Activated CD8-positive, alpha-beta T cell treated with anti-CD3 and anti-CD28 coated beads for 36 hours (primary cell): ENCODE measurements around the gene TRIM63. TPM values are rescaled to one million over a fixed set of nuclear protein-coding genes. Genes with fewer than 3 reads are reported as not detected.

ENCODE experiments used
- ATAC-seq: fragments of 200-7000 bp; cut with Tn5 transposase; one replicate; pipeline ENCODE4 v1.10.0; 2021; ENCODE audit warnings: mild to moderate bottlenecking, moderate library complexity
- CTCF ChIA-PET: fragments of 350-600 bp; sonication (Branson Sonifier 250); formaldehyde crosslinking; loops from one replicate; lab custom pipeline; 2021; ENCODE audit warnings: antibody characterized with exemption; lab: Charles Lee
- POLR2A ChIA-PET: fragments of 350-600 bp; sonication (Branson Sonifier 250); formaldehyde crosslinking; loops from one replicate; lab custom pipeline; 2021; ENCODE audit warnings: antibody characterized with exemption; lab: Charles Lee
- DNase-seq: peaks from one replicate; pipeline ENCODE4 v3.0.0-alpha.2; 2020
- H3K27ac Mint-ChIP-seq: one replicate; pipeline ENCODE4 v1.8.0; 2021; ENCODE audit warnings: mild to moderate bottlenecking, mixed read lengths
- H3K27me3 Mint-ChIP-seq: one replicate; pipeline ENCODE4 v1.8.0; 2021; ENCODE audit warnings: mixed read lengths
- H3K36me3 Mint-ChIP-seq: one replicate; pipeline ENCODE4 v1.8.0; 2021; ENCODE audit warnings: low read depth, mixed read lengths
- H3K4me1 Mint-ChIP-seq: one replicate; pipeline ENCODE4 v1.8.0; 2021; ENCODE audit warnings: low read depth, mixed read lengths
- H3K4me3 Mint-ChIP-seq: one replicate; pipeline ENCODE4 v1.8.0; 2021; ENCODE audit warnings: mild to moderate bottlenecking, moderate library complexity, mixed read lengths
- H3K9me3 Mint-ChIP-seq: one replicate; pipeline ENCODE4 v1.8.0; 2021; ENCODE audit warnings: mixed read lengths
- CTCF ChIP-seq: fragments of 200-600 bp; IDR thresholded peaks from one replicate; pipeline ENCODE4 v1.8.0; 2022; ENCODE audit warnings: antibody characterized with exemption, mild to moderate bottlenecking
- intact Hi-C: fragments of 100-400 bp; cut with micrococcal nuclease; formaldehyde crosslinking; loops from one replicate; pipeline ENCODE4 v1.10.0; 2022
- total RNA-seq, 2 experiments: library from RNA; stranded (reverse); gene quantifications; one replicate each; pipeline ENCODE4 v1.2.3, GENCODE V29; 2021

TRIM63 gene
- total RNA-seq, 2 experiments from 2014 or later: 0.18 TPM; not detected in 1

GRCh38 chr1:26044414-26044813 lies 23.0 kb downstream of the TRIM63 start:
- no peak for ATAC-seq
- no peak overlapping the region for H3K4me3 Mint-ChIP-seq
- CTCF ChIA-PET: interaction anchor here (1.4 to 5.0 kb wide), 2 partner anchors 10 to 149 kb away, joined by 3 to 31 read pairs; no protein-coding TSS in a partner anchor
- no peak for TF ChIP-seq CTCF
- POLR2A ChIA-PET: no interaction called here
- intact Hi-C loops: no loop called here
- H3K4me1 Mint-ChIP-seq: peaks cover 2% of the 10 kb centered on the region
- H3K27me3 Mint-ChIP-seq: peaks cover 47% of the 10 kb centered on the region
- no peak for DNase-seq
- H3K27ac Mint-ChIP-seq: no peak overlapping the region
- no peaks in the 10 kb centered on the region for H3K36me3 Mint-ChIP-seq
- no peaks in the 10 kb centered on the region for H3K9me3 Mint-ChIP-seq

GRCh38 chr1:26043765-26044164 lies 23.7 kb downstream of the TRIM63 start:
- H3K4me3 Mint-ChIP-seq: no peak overlapping the region
- intact Hi-C loops: no loop called here
- ATAC-seq: no peak
- peaks cover 46% of the 10 kb centered on the region for H3K27me3 Mint-ChIP-seq
- H3K9me3 Mint-ChIP-seq: no peaks in the 10 kb centered on the region
- no peak overlapping the region for H3K27ac Mint-ChIP-seq
- no peaks in the 10 kb centered on the region for H3K36me3 Mint-ChIP-seq
- no peak for TF ChIP-seq CTCF
- POLR2A ChIA-PET: no interaction called here
- peaks cover 2% of the 10 kb centered on the region for H3K4me1 Mint-ChIP-seq
- no peak for DNase-seq
- CTCF ChIA-PET: interaction anchor here (1.3 to 5.0 kb wide), 4 partner anchors 9 to 148 kb away, joined by 3 to 31 read pairs (median 7); no protein-coding TSS in a partner anchor

- H3K27ac Mint-ChIP-seq: no peak overlapping the region
- DNase-seq (no peak), ATAC-seq (no peak)
- H3K4me1 Mint-ChIP-seq: peaks cover 2% of the 10 kb centered on the region
- H3K36me3 Mint-ChIP-seq: no peaks in the 10 kb centered on the region
- TF ChIP-seq CTCF: no peak
- ChIA-PET POLR2A (interaction anchor here (1.0 to 1.3 kb wide), 2 partner anchors 18 to 24 kb away, joined by 3 read pairs; no protein-coding TSS in a partner anchor), CTCF (interaction anchor here (0.9 to 3.4 kb wide), 5 partner anchors 9 to 103 kb away, joined by 3 to 10 read pairs (median 3); no protein-coding TSS in a partner anchor)
- no peak overlapping the region for H3K4me3 Mint-ChIP-seq
- H3K9me3 Mint-ChIP-seq: no peaks in the 10 kb centered on the region
- intact Hi-C loops: no loop called here
- peaks cover 31% of the 10 kb centered on the region for H3K27me3 Mint-ChIP-seq
These were observed 25.5 kb downstream of the TRIM63 start for GRCh38 chr1:26041978-26042377.

- DNase-seq: no peak
These were observed 26.0 kb downstream of the TRIM63 start for GRCh38 chr1:26041401-26041800.

More at GRCh38 chr1:26041401-26041800, 26.0 kb downstream of the TRIM63 start:
- intact Hi-C loops: no loop called here
- ATAC-seq: no peak
- no peak for TF ChIP-seq CTCF
- ChIA-PET CTCF (interaction anchor here (0.7 to 3.4 kb wide), 4 partner anchors 9 to 103 kb away, joined by 3 to 10 read pairs (median 4); no protein-coding TSS in a partner anchor), POLR2A (interaction anchor here (1.0 to 1.3 kb wide), 3 partner anchors 14 to 25 kb away, joined by 3 read pairs; no protein-coding TSS in a partner anchor)
- no peak overlapping the region for H3K4me3 Mint-ChIP-seq
- H3K36me3 Mint-ChIP-seq: no peaks in the 10 kb centered on the region
- H3K27me3 Mint-ChIP-seq: peaks cover 26% of the 10 kb centered on the region
- no peak overlapping the region for H3K27ac Mint-ChIP-seq
- peaks cover 5% of the 10 kb centered on the region for H3K4me1 Mint-ChIP-seq
- no peaks in the 10 kb centered on the region for H3K9me3 Mint-ChIP-seq
